ENCODE measurements around the gene PHYHD1. TPM values are rescaled to one million over a fixed set of nuclear protein-coding genes. Genes with fewer than 3 reads are reported as not detected.
A peak's percentile ranks its signal among the peaks of the same experiment; 100 is the strongest.

PHYHD1 gene
- polyA plus RNA-seq, 1 experiment, result 9.3 TPM

- CTCF ChIA-PET, result interaction anchor here (0.5 kb wide), 1 partner anchor 48 kb away, joined by 4 read pairs; no protein-coding TSS in a partner anchor
- POLR2A ChIA-PET, result interaction anchor here (0.6 kb wide), 1 partner anchor 228 kb away, joined by 3 read pairs; no protein-coding TSS in a partner anchor
These were observed 9.9 kb upstream of the PHYHD1 start for GRCh38 chr9:128910906-128911305.

GRCh38 chr9:128911529-128912035 is 9.2 kb upstream of the PHYHD1 start:
- Histone ChIP-seq H3K4me3 (ENCODE audit: low read depth, low read length) (no peak overlapping the region), H3K27me3 (ENCODE audit: control insufficient read depth, insufficient read depth, low read length) (no peaks in the 10 kb centered on the region), H3K27ac (ENCODE audit: low read depth, low read length) (peak overlapping the region; percentile 93), H3K9me3 (ENCODE audit: control insufficient read depth, insufficient read depth, low read length) (peaks cover 19% of the 10 kb centered on the region; the same call in 1 of the 2 replicates)
- DNase-seq (ENCODE audit: low read depth, low spot score), result no peak
- no peak for TF ChIP-seq CTCF (IDR thresholded peaks at IDR 0.05; ENCODE audit: low read depth, low read length)
- POLR2A ChIA-PET, result interaction anchor here (0.6 kb wide), 1 partner anchor 229 kb away, joined by 3 read pairs; no protein-coding TSS in a partner anchor
- CTCF ChIA-PET, result interaction anchor here (1.2 kb wide), 1 partner anchor 15 kb away, joined by 3 read pairs; no protein-coding TSS in a partner anchor

More at GRCh38 chr9:128910906-128911305, 9.9 kb upstream of the PHYHD1 start:
- H3K4me3 ChIP-seq (ENCODE audit: low read depth, low read length), result no peak overlapping the region
- peak overlapping the region; percentile 93 for H3K27ac ChIP-seq (ENCODE audit: low read depth, low read length)
- DNase-seq (ENCODE audit: low read depth, low spot score), result no peak
- H3K9me3 ChIP-seq (ENCODE audit: control insufficient read depth, insufficient read depth, low read length), result peaks cover 19% of the 10 kb centered on the region; the same call in 1 of the 2 replicates
- TF ChIP-seq CTCF (IDR thresholded peaks at IDR 0.05; ENCODE audit: low read depth, low read length), result no peak
- no peaks in the 10 kb centered on the region for H3K27me3 ChIP-seq (ENCODE audit: control insufficient read depth, insufficient read depth, low read length)

- Histone ChIP-seq H3K9me3 (ENCODE audit: control insufficient read depth, insufficient read depth, low read length) (peaks cover 17% of the 10 kb centered on the region; the same call in 1 of the 2 replicates), H3K27ac (ENCODE audit: low read depth, low read length) (peak overlapping the region; percentile 93), H3K27me3 (ENCODE audit: control insufficient read depth, insufficient read depth, low read length) (no peaks in the 10 kb centered on the region), H3K4me3 (ENCODE audit: low read depth, low read length) (no peak overlapping the region)
- TF ChIP-seq CTCF (IDR thresholded peaks at IDR 0.05; ENCODE audit: low read depth, low read length), result no peak
- CTCF ChIA-PET, result interaction anchor here (0.9 to 1.2 kb wide), 2 partner anchors 15 to 16 kb away, joined by 3 to 4 read pairs; no protein-coding TSS in a partner anchor
- POLR2A ChIA-PET, result interaction anchor here (0.7 to 0.8 kb wide), 2 partner anchors 24 to 50 kb away, joined by 3 to 8 read pairs; no protein-coding TSS in a partner anchor
- peak; percentile 59 for DNase-seq (ENCODE audit: low read depth, low spot score)
These were observed 8.4 kb upstream of the PHYHD1 start for GRCh38 chr9:128912270-128912853.

- TF ChIP-seq CTCF (IDR thresholded peaks at IDR 0.05; ENCODE audit: low read depth, low read length), result no peak
- POLR2A ChIA-PET, result interaction anchor here (0.7 to 0.8 kb wide), 2 partner anchors 25 to 51 kb away, joined by 3 to 8 read pairs; no protein-coding TSS in a partner anchor
- Histone ChIP-seq H3K9me3 (ENCODE audit: control insufficient read depth, insufficient read depth, low read length) (peaks cover 8% of the 10 kb centered on the region; the same call in 1 of the 2 replicates), H3K27ac (ENCODE audit: low read depth, low read length) (peak overlapping the region; percentile 93), H3K27me3 (ENCODE audit: control insufficient read depth, insufficient read depth, low read length) (no peaks in the 10 kb centered on the region), H3K4me3 (ENCODE audit: low read depth, low read length) (no peak overlapping the region)
- no peak for DNase-seq (ENCODE audit: low read depth, low spot score)
- CTCF ChIA-PET, result interaction anchor here (0.9 kb wide), 1 partner anchor 15 kb away, joined by 4 read pairs; no protein-coding TSS in a partner anchor
These were observed 7.5 kb upstream of the PHYHD1 start for GRCh38 chr9:128913048-128913900.
